Natural killer cell (primary cell): ENCODE measurements around the gene TMEM141. TPM values are rescaled to one million over a fixed set of nuclear protein-coding genes. Genes with fewer than 3 reads are reported as not detected.
A peak's percentile ranks its signal among the peaks of the same experiment; 100 is the strongest.
"Not testable (repeated sequence)": the region's sequence is repeated elsewhere in the genome, so short reads cannot be mapped to it uniquely, and the experiment has no call there.

Source experiments
- ATAC-seq, 3 donors: fragments of 150-1000 bp in 2 of 3; fragments of 200-7000 bp in 1 of 3; cut with Tn5 transposase; 1 replicate in 1 of 3; 2 replicates in 2 of 3; pipeline ENCODE4 v1.10.0; 2021; ENCODE audit warnings: mild to moderate bottlenecking in 2 of 3, moderate library complexity in 2 of 3
- DNase-seq, 2 donors: peaks; one replicate each; pipeline versions ENCODE4 v3.0.0 to v3.0.0-alpha.2; 2013 to 2021; ENCODE audit warnings: mixed read lengths in 1 of 2
- H3K27ac ChIP-seq: one replicate; pipeline ENCODE4 v1.5.1; 2013; ENCODE audit warnings: mild to moderate bottlenecking, low read length
- H3K27me3 ChIP-seq: one replicate; pipeline ENCODE4 v1.6.1; 2013; ENCODE audit warnings: low read length; ENCODE audit not compliant: control insufficient read depth, insufficient read depth
- H3K36me3 ChIP-seq: one replicate; pipeline ENCODE4 v1.6.1; 2013; ENCODE audit warnings: low read length; ENCODE audit not compliant: control insufficient read depth, insufficient read depth
- H3K4me1 ChIP-seq: one replicate; pipeline ENCODE4 v1.6.1; 2013; ENCODE audit warnings: low read length; ENCODE audit not compliant: control insufficient read depth, insufficient read depth
- H3K4me3 ChIP-seq: one replicate; pipeline ENCODE4 v1.5.1; 2013; ENCODE audit warnings: low read length
- H3K9me3 ChIP-seq: one replicate; pipeline ENCODE4 v1.6.1; 2013; ENCODE audit warnings: low read length; ENCODE audit not compliant: control insufficient read depth, insufficient read depth
- H3K27ac Mint-ChIP-seq, 2 donors: one replicate each; pipeline ENCODE4 v1.8.0; 2022; ENCODE audit warnings: mild to moderate bottlenecking in 2 of 2, mixed read lengths in 2 of 2, moderate library complexity in 1 of 2
- H3K27me3 Mint-ChIP-seq, 2 donors: one replicate each; pipeline ENCODE4 v1.8.0; 2022; ENCODE audit warnings: low read depth in 2 of 2, mixed read lengths in 2 of 2
- H3K36me3 Mint-ChIP-seq: one replicate; pipeline ENCODE4 v1.8.0; 2022; ENCODE audit warnings: mixed read lengths
- H3K4me1 Mint-ChIP-seq, 2 donors: one replicate each; pipeline ENCODE4 v1.8.0; 2022; ENCODE audit warnings: mixed read lengths in 2 of 2
- H3K4me3 Mint-ChIP-seq: one replicate; pipeline ENCODE4 v1.8.0; 2022; ENCODE audit warnings: mild to moderate bottlenecking, moderate library complexity, mixed read lengths
- H3K9me3 Mint-ChIP-seq, 2 donors: one replicate each; pipeline ENCODE4 v1.8.0; 2022; ENCODE audit warnings: mixed read lengths in 2 of 2
- CTCF ChIP-seq: fragments of 200-600 bp; IDR thresholded peaks from one replicate; pipeline ENCODE4 v1.8.0; 2022; ENCODE audit warnings: antibody characterized with exemption
- WGBS: methylation state at CpG from one replicate; pipeline ENCODE4 v1.1.7; 2013; ENCODE audit warnings: missing lambda C conversion rate; ENCODE audit not compliant: insufficient coverage; 5-methylcytosine and 5-hydroxymethylcytosine counted together
- intact Hi-C: fragments of 100-400 bp; cut with micrococcal nuclease; formaldehyde crosslinking; loops from one replicate; pipeline ENCODE4 v1.14.2; 2022
- total RNA-seq, 4 donors: library from RNA; stranded (reverse); fragments of 120-200 nt in 1 of 4; gene quantifications; one replicate each; pipeline versions ENCODE4 v1.2.3 to v1.2.4, GENCODE V29; 2013 to 2022

Gene TMEM141
- total RNA-seq, 3 donors from 2014 or later (not counting 1 experiment from before 2014, with no cell fraction given), result 22.4 to 26.9 (median 26.6) TPM

- H3K27me3 ChIP-seq, result peaks cover 12% of the 10 kb centered on the region
- DNase-seq (no peak), ATAC-seq (no peak)
- peaks cover 9% of the 10 kb centered on the region for H3K36me3 ChIP-seq
- Mint-ChIP-seq H3K4me3 (no peak within 1 kb of the TSS), H3K36me3 (no peaks in the 10 kb centered on the region), H3K27ac (no peak within 1 kb of the TSS), H3K9me3 (no peaks in the 10 kb centered on the region), H3K4me1 (peaks cover 13 to 20% of the 10 kb centered on the region in 2 donors), H3K27me3 (peaks cover 0 to 4% of the 10 kb centered on the region in 2 donors)
- intact Hi-C loops, result no loop called here
- no peak within 1 kb of the TSS for H3K4me3 ChIP-seq
- H3K9me3 ChIP-seq, result no peaks in the 10 kb centered on the region
- no peak within 1 kb of the TSS for H3K27ac ChIP-seq
- no peak for TF ChIP-seq CTCF
- WGBS, result 70% methylated on average over 5 of the region's 5 CpGs
- H3K4me1 ChIP-seq, result peaks cover 43% of the 10 kb centered on the region
Observed at GRCh38 chr9:136796238-136796774, 5.2 kb downstream of the TMEM141 start, which contains the start of gene CCDC183. TSS of gene CCDC183 (plus strand) at chr9:136796338. CDS start at chr9:136796398, 60 bp downstream.

- H3K9me3 Mint-ChIP-seq, intact Hi-C loops, ATAC-seq: not testable (repeated sequence)
Observed at GRCh38 chr9:136796775-136797347, 5.7 kb downstream of the TMEM141 start.

GRCh38 chr9:136798708-136799078 lies 7.5 kb downstream of the TMEM141 start:
- Histone ChIP-seq H3K4me3 (no peak overlapping the region), H3K4me1 (peaks cover 28% of the 10 kb centered on the region), H3K9me3 (no peaks in the 10 kb centered on the region), H3K27me3 (peaks cover 16% of the 10 kb centered on the region), H3K27ac (no peak overlapping the region), H3K36me3 (no peaks in the 10 kb centered on the region)
- peaks cover 0 to 9% of the 10 kb centered on the region in 2 donors for H3K27me3 Mint-ChIP-seq
- no peak overlapping the region for H3K4me3 Mint-ChIP-seq
- intact Hi-C loops, result no loop called here
- no peaks in the 10 kb centered on the region for H3K36me3 Mint-ChIP-seq
- no peak for ATAC-seq
- no peak for TF ChIP-seq CTCF
- no peak overlapping the region for H3K27ac Mint-ChIP-seq
- 91% methylated on average over 6 of the region's 6 CpGs for WGBS
- H3K4me1 Mint-ChIP-seq, result peaks cover 13 to 24% of the 10 kb centered on the region in 2 donors
- DNase-seq, result no peak
- H3K9me3 Mint-ChIP-seq, result no peaks in the 10 kb centered on the region

More at GRCh38 chr9:136796775-136797347, 5.7 kb downstream of the TMEM141 start:
- peaks cover 39% of the 10 kb centered on the region for H3K4me1 ChIP-seq
- H3K36me3 ChIP-seq, H3K4me3 ChIP-seq, H3K27ac ChIP-seq, H3K36me3 Mint-ChIP-seq, DNase-seq, H3K9me3 ChIP-seq, H3K4me3 Mint-ChIP-seq, H3K27me3 Mint-ChIP-seq, H3K27ac Mint-ChIP-seq: not testable (repeated sequence)
- peaks cover 13 to 22% of the 10 kb centered on the region in 2 donors for H3K4me1 Mint-ChIP-seq
- peaks cover 12% of the 10 kb centered on the region for H3K27me3 ChIP-seq
- WGBS, result 59% methylated on average over 8 of the region's 10 CpGs

GRCh38 chr9:136799079-136799853 lies 8.1 kb downstream of the TMEM141 start:
- peak overlapping the region; percentile 77 for H3K4me3 Mint-ChIP-seq

More at GRCh38 chr9:136799079-136799853, 8.1 kb downstream of the TMEM141 start:
- Histone ChIP-seq H3K9me3 (no peaks in the 10 kb centered on the region), H3K4me1 (peaks cover 28% of the 10 kb centered on the region), H3K4me3 (peak overlapping the region; percentile 45), H3K27me3 (peaks cover 16% of the 10 kb centered on the region), H3K36me3 (no peaks in the 10 kb centered on the region), H3K27ac (no peak overlapping the region)
- intact Hi-C loops, result no loop called here
- TF ChIP-seq CTCF, result no peak
- H3K27ac Mint-ChIP-seq, result no peak overlapping the region
- DNase-seq, result peak in 1 of 2 donors; percentile 9
- no peaks in the 10 kb centered on the region for H3K36me3 Mint-ChIP-seq
- peaks cover 0 to 9% of the 10 kb centered on the region in 2 donors for H3K27me3 Mint-ChIP-seq
- no peaks in the 10 kb centered on the region for H3K9me3 Mint-ChIP-seq
- 22% methylated on average over 35 of the region's 35 CpGs for WGBS
- no peak for ATAC-seq
- peaks cover 13 to 28% of the 10 kb centered on the region in 2 donors for H3K4me1 Mint-ChIP-seq
